ENCODE data around the gene DNM2. TPM values are rescaled to one million over a fixed set of nuclear protein-coding genes. Genes with fewer than 3 reads are reported as not detected.
A peak's percentile ranks its signal among the peaks of the same experiment; 100 is the strongest.

The DNM2 gene
- total and polyA plus RNA-seq, 9 of the 15 experiments (the other 6 are each of a cell fraction or from before 2014, with no cell fraction given), result 2.2 to 161 (median 72.6) TPM

GRCh38 chr19:10748927-10749434, 31.1 kb downstream of the DNM2 start (continued):
- no peak for TF ChIP-seq TRIM25 (IDR thresholded peaks at IDR 0.05; ENCODE audit: borderline replicate concordance)
- no peak for TF ChIP-seq FOXK1 (CRISPR knock-in tag; IDR thresholded peaks at IDR 0.05; ENCODE audit: borderline replicate concordance)
- no peak for TF ChIP-seq AFF1 (IDR thresholded peaks at IDR 0.05; ENCODE audit: low read depth in 1 of 2, partially characterized antibody in 2 of 2)
- TF ChIP-seq FOXA1 (IDR thresholded peaks at IDR 0.05; ENCODE audit: borderline replicate concordance), result no peak
- TF ChIP-seq C11orf30 (IDR thresholded peaks at IDR 0.05; ENCODE audit: low read depth), result peak; percentile 92
- TF ChIP-seq SREBF2 (CRISPR knock-in tag; IDR thresholded peaks at IDR 0.05), result no peak
- TF ChIP-seq FOXK2 (conservative IDR thresholded peaks at IDR 0.05 in 1 of 2, IDR thresholded peaks at IDR 0.05 in 1 of 2; ENCODE audit: low read depth in 2 of 2), result peak; percentile 33 to 54; a peak in 2 of 4 replicates
- no peak for TF ChIP-seq ZNF668 (CRISPR knock-in tag; IDR thresholded peaks at IDR 0.05)
- TF ChIP-seq SAP30 (IDR thresholded peaks at IDR 0.05; ENCODE audit: borderline replicate concordance, insufficient read depth, low read depth, low read length, poor library complexity, severe bottlenecking), result no peak
- no peak for TF ChIP-seq PREB (CRISPR knock-in tag; IDR thresholded peaks at IDR 0.05)
